Pancreas (tissue), 10 donors: ENCODE results near the gene ABCC9. TPM values are rescaled to one million over a fixed set of nuclear protein-coding genes. Genes with fewer than 3 reads are reported as not detected.
A peak's percentile ranks its signal among the peaks of the same experiment; 100 is the strongest.

Source experiments
- ATAC-seq, 4 donors: fragments of 200-7000 bp; cut with Tn5 transposase; one replicate each; pipeline versions ENCODE4 v1.8.0 to v1.9.1; 2020; ENCODE audit warnings: mild to moderate bottlenecking in 4 of 4, moderate library complexity in 4 of 4
- DNase-seq, 6 donors: peaks; one replicate each; pipeline ENCODE4 v3.0.0-alpha.2; 2020
- FAIRE-seq: peaks from 2 replicates; lab custom pipeline; 2012; peaks lifted over from hg19 to GRCh38; lab: Jason Lieb, UNC
- H3K27ac ChIP-seq, 4 donors: fragments of 200-600 bp; sonication (generic); 1 replicate in 3 of 4; 2 replicates in 1 of 4; pipeline versions ENCODE4 v1.5.0 to v1.8.0; 2020
- H3K27me3 ChIP-seq, 4 donors: fragments of 200-600 bp; one replicate each; pipeline ENCODE4 v1.8.0; 2021
- H3K36me3 ChIP-seq, 3 donors: fragments of 200-600 bp; sonication (generic) in 1 of 3; one replicate each; pipeline versions ENCODE4 v1.5.0 to v1.8.0; 2020 to 2021
- H3K4me1 ChIP-seq, 3 donors: fragments of 200-600 bp; one replicate each; pipeline ENCODE4 v1.8.0; 2021
- H3K4me3 ChIP-seq, 4 donors: fragments of 200-600 bp; sonication (generic) in 2 of 4; one replicate each; pipeline versions ENCODE4 v1.5.0 to v1.8.0; 2020 to 2021
- H3K9me3 ChIP-seq, 4 donors: fragments of 200-600 bp; one replicate each; pipeline ENCODE4 v1.8.0; 2021
- CTCF ChIP-seq, 4 donors: fragments of 200-600 bp; sonication (generic) in 3 of 4; IDR thresholded peaks; one replicate each; pipeline versions ENCODE4 v1.5.0 to v1.8.0; 2021; ENCODE audit warnings: antibody characterized with exemption in 4 of 4
- WGBS, 2 donors: extraction: QIAGEN DNeasy Blood & Tissue Kit; methylation state at CpG; one replicate each; pipeline ENCODE4 v1.1.7; 2013; 5-methylcytosine and 5-hydroxymethylcytosine counted together
- intact Hi-C, 3 donors: fragments of 100-400 bp; cut with DNase I; formaldehyde crosslinking; loops; one replicate each; pipeline versions ENCODE4 v1.11.1 to v1.14.2; 2022
- polyA plus RNA-seq, 2 donors: library from polyadenylated mRNA; stranded (reverse); fragments of 200-250 nt; gene quantifications; one replicate each; pipeline ENCODE4 v1.2.3, GENCODE V29; 2013
- total RNA-seq, 6 donors: library from RNA; stranded (reverse); fragmentation: NEBNext Ultra II Directional in 4 of 6; extraction: Animal tissue kit (Norgen Biotek cat#: 25700) in 4 of 6; gene quantifications; one replicate each; pipeline versions ENCODE4 v1.2.1 to v1.2.4, GENCODE V29; 2021 to 2023
- donor health status: healthy with polysubstance abuse.
- donor health status: DM: no; HTN: no; CAD: no; lungs with moderate emphysema.
- donor health status: DM: no; HTN: no; CAD: no.
- donor health status: control.
- donor health status: control.
- donor health status: Bipolar disorder and iron deficiency.
- donor health status: DM: yes; HTN: yes; CAD: no.
- donor health status: DM: no; HTN: no; CAD: no.
- donor health status: DM: no; HTN: no; CAD: no.
- donor health status: DM: yes; HTN: yes; CAD: no.

The ABCC9 gene
- total and polyA plus RNA-seq, 8 donors: 1.4 to 19.3 (median 5.5) TPM

- intact Hi-C loops: no loop called here
- no peaks in the 10 kb centered on the region for H3K36me3 ChIP-seq
- no peak overlapping the region for H3K27ac ChIP-seq
- H3K4me3 ChIP-seq: no peak overlapping the region
- no peaks in the 10 kb centered on the region for H3K27me3 ChIP-seq
- H3K4me1 ChIP-seq: no peaks in the 10 kb centered on the region
- DNase-seq (no peak), ATAC-seq (no peak), FAIRE-seq (no peak)
- WGBS, 2 donors: 83% methylated on average over 1 of the region's 1 CpG
- no peak for TF ChIP-seq CTCF (IDR thresholded peaks at IDR 0.05)
- H3K9me3 ChIP-seq: no peaks in the 10 kb centered on the region
These were observed 101.5 kb downstream of the ABCC9 start for GRCh38 chr12:21839776-21840175.

DNA sequence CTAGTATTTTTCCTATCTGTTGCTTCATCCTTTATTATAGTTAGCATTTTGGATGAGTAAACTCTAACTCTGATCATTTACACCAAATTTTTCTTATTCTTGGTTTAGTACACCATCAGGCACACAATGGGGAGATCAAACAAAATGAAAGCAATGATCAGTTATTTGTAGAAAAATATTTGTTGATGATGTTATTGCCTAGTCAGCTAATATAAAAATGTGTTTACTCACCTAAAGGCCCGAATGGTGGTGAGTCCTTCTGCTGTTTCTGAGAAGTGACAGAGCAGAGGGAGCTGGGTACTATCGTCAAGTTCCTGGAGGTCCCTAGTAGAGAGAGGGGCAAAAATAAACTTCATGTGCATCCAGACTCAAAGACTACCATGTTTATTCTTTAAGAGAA lies 103.4 kb downstream of the ABCC9 start:
- FAIRE-seq (no peak), ATAC-seq (no peak), DNase-seq (no peak)
- intact Hi-C loops: no loop called here
- H3K36me3 ChIP-seq: no peaks in the 10 kb centered on the region
- no peak overlapping the region for H3K27ac ChIP-seq
- TF ChIP-seq CTCF (IDR thresholded peaks at IDR 0.05): no peak
- 68 to 77% methylated on average over 2 of the region's 2 CpGs for WGBS, 2 donors
- no peaks in the 10 kb centered on the region for H3K4me1 ChIP-seq
- no peaks in the 10 kb centered on the region for H3K9me3 ChIP-seq
- H3K4me3 ChIP-seq: no peak overlapping the region
- H3K27me3 ChIP-seq: no peaks in the 10 kb centered on the region

DNA sequence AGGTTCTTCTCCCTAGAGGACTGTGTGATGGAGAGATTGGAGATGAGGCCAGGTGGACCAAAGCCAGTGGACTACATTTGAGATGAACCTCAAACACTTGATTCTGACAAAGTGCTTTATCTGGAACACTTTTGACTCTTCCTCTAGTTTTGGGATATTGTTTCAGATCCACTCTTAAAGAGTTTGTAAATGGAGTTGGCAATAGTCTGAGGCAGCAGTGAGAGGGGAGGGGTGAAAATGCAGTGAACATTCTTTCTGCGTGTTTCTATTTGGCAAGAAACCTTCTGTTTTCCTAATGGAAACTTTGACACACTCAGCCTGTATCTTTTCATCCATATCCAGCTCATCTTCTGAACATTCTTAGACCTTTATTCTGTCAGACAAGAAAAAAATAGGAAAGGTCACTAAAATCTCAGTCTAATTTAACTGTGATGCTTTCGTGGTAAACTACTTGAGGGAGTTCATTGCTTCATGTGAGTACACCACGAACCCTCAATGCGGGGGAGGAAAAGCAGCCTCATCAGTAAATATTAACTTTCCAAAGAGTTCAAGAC lies 109.4 kb downstream of the ABCC9 start:
- ATAC-seq (peak in 3 of 4 donors; percentile 8 to 40 (median 11)), FAIRE-seq (no peak)

DNA sequence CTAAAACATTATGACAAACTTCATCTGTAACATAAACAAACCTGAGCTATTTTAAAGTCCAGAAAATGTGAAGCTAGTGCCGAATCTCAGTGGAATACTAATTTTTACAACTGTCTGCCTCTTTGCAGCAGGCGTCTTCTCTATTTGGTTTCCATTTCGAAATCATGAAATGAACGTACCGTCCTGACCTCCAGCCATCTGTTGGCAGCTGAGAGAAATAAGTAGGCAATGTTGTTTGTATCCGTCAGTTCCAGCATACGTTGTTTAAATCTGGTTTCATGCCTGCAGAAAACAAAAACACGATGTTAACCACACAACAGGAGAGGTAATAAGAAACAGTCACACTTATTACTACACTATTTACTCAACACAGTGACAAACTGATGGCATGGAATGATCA lies 112.4 kb downstream of the ABCC9 start:
- no peak for TF ChIP-seq CTCF (IDR thresholded peaks at IDR 0.05)
- 30 to 32% methylated on average over 8 of the region's 8 CpGs for WGBS, 2 donors
- Histone ChIP-seq H3K9me3 (no peaks in the 10 kb centered on the region), H3K36me3 (no peaks in the 10 kb centered on the region), H3K4me3 (no peak overlapping the region), H3K27ac (peak overlapping the region in 1 of 4 donors; percentile 50), H3K27me3 (no peaks in the 10 kb centered on the region), H3K4me1 (peaks cover 0 to 13% (median 8%) of the 10 kb centered on the region in 3 donors)
- FAIRE-seq (no peak), DNase-seq (peak in 1 of 6 donors; percentile 3), ATAC-seq (peak; percentile 41 to 77 (median 60))
- intact Hi-C loops: no loop called here

More for the DNA sequence above, 109.4 kb downstream of the ABCC9 start:
- Histone ChIP-seq H3K9me3 (no peaks in the 10 kb centered on the region), H3K27ac (no peak overlapping the region), H3K36me3 (no peaks in the 10 kb centered on the region), H3K4me1 (peaks cover 0 to 7% (median 2%) of the 10 kb centered on the region in 3 donors), H3K27me3 (no peaks in the 10 kb centered on the region), H3K4me3 (no peak overlapping the region)
- peak in 1 of 6 donors; percentile 20 for DNase-seq
- intact Hi-C loops: no loop called here
- TF ChIP-seq CTCF (IDR thresholded peaks at IDR 0.05): no peak
- 63 to 65% methylated on average over 4 of the region's 4 CpGs for WGBS, 2 donors

- Histone ChIP-seq H3K36me3 (no peaks in the 10 kb centered on the region), H3K9me3 (no peaks in the 10 kb centered on the region), H3K27me3 (no peaks in the 10 kb centered on the region), H3K27ac (peak overlapping the region in 1 of 4 donors; percentile 50), H3K4me3 (no peak overlapping the region), H3K4me1 (peaks cover 0 to 13% (median 8%) of the 10 kb centered on the region in 3 donors)
- peak; percentile 34 to 80 (median 58) for ATAC-seq
- DNase-seq: no peak
- intact Hi-C loops: no loop called here
- no peak for FAIRE-seq
- no peak for TF ChIP-seq CTCF (IDR thresholded peaks at IDR 0.05)
- WGBS, 2 donors: 74 to 80% methylated on average over 4 of the region's 4 CpGs
These were observed 113.0 kb downstream of the ABCC9 start for GRCh38 chr12:21828136-21828775.
